Jurkat, Clone E6-1 (cell line): Measurements from ENCODE around the gene TMEM176B.
"Not testable (repeated sequence)": the region's sequence is repeated elsewhere in the genome, so short reads cannot be mapped to it uniquely, and the experiment has no call there.

ENCODE experiments used
- DNase-seq: peaks from one replicate; pipeline ENCODE4 v3.0.0-alpha.2; 2011; ENCODE audit warnings: low read depth, low spot score
- H3K4me3 ChIP-seq: 2 replicates; pipeline ENCODE4 v1.5.1; 2011; ENCODE audit warnings: mild to moderate bottlenecking, low read length, control low read depth, moderate library complexity

Gene TMEM176B

DNA sequence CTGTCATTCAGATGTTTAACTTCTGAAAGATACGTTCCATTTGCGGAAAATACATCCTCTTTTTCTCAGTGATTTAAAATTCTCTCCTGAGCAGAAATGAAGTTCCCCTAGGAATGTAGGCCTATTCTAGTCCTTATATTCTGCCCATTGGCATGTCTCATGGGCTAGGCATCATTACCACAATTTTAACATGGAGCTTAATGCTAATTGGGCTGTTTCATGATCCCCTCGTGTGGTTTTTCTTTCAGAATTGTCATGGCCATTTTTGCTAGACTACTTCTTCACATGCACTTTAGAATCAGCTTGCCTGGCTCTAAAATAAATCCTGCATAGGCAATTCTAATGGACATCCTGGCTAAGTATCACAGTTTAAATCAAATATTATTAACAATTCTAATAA, 1.0 kb downstream of the TMEM176B start:
- no peak overlapping the region for H3K4me3 ChIP-seq

DNA sequence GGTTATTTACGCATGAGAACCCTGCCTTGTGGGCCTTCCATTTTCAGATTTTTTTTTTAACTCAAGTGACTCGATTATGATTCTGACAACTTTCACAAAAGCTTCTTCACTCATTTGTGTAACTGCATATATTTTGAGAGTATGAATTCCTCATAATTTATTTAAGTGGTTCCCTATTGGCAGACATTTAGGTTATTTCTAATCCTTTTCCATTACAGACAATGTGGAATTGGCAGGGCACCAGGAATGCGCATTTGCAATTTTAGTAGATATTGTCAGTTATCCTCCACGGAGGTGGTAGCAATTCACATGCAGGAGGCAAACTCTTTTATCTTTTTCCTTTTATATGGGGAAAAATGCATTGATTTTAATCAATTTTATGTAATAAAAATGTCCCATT, 2.5 kb downstream of the TMEM176B start:
- DNase-seq, result no peak
- H3K4me3 ChIP-seq, result no peak overlapping the region

More for the DNA sequence above, 1.0 kb downstream of the TMEM176B start:
- no peak for DNase-seq

DNA sequence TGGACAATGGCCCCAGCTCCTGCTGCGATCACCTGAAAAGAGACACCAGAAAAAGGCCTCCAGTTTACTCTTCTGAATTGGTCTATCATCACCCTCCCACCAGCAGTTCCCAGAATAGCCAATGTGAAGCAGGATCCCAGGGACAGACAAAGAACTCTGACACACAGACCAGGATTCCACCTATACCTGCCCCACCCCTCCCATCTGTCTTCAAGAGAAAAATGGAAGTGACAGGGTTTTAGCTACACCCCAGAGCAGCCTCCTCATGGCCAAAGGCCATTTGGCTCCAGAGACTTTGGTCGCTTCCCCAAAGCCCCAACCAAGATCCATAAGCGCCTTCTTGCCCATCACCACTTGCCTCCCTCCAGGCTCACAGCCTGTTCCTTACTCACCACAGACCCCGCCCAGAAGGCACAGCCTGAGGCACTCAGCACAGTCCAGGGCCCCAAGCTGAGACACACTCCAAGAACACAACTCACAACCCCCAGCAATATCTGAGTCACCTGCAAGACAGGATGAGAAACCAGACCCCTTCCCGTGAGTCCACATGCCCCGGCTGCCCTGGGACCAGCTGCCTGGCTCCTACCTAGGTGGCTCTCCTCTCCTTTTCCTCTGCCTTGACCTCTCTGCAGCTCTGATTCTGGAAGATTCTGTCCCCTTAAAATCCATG, 6.5 kb downstream of the TMEM176B start:
- no peak overlapping the region for H3K4me3 ChIP-seq
- no peak for DNase-seq

DNA sequence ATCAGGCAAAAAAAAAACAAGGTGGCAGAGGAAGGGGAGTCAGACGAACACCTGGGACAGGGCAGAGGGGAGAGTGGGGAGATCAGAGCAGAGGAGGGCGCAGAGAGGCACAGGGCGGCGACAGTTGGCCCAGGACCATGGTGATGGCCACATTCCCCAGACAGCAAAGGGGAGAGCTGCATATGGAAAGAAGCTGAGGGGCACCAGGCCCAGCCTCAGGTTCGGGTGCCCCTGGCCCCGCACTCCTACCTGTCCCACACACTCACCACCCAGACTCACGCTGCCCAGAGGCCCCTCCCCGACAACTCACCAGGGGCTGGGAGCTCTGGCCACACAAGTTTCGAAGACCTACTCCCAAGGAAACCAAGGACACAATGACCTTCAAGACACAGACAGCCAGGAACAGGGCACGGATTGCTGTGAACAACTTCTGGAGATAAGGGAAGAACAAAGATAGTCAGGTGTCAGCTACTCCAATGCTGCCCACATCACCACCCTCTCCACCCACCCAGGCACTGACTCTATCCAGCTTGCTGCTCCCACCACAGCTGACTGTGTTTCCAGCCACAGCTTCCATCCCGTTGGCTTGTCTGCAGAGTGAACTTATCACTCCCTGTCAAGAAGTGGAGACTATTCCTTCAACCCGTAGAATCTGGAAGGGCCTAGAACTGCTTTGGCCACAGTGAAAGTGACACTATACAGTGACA, 8.3 kb downstream of the TMEM176B start:
- DNase-seq, result no peak
- H3K4me3 ChIP-seq, result no peak overlapping the region

DNA sequence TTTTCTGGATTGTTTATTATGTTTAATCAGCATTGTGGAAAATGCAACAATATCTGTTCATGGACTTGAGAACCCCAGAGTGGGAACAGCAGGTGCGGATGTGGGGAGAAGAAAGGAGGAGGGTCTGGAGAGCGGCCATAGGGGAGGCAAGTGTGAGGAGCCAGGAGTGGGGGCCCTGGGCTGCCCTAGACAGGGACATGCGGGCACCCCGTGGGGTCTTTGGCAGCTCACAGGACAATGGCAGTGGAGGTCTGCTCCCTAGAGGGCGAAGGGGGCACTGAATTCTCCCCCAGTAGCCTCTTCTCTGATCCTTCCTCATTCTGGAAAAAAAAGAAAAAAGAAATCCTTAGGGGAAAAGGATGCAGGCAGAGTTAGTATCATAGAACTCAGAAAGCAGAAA, 8.9 kb downstream of the TMEM176B start:
- no peak for DNase-seq
- H3K4me3 ChIP-seq, result no peak overlapping the region

DNA sequence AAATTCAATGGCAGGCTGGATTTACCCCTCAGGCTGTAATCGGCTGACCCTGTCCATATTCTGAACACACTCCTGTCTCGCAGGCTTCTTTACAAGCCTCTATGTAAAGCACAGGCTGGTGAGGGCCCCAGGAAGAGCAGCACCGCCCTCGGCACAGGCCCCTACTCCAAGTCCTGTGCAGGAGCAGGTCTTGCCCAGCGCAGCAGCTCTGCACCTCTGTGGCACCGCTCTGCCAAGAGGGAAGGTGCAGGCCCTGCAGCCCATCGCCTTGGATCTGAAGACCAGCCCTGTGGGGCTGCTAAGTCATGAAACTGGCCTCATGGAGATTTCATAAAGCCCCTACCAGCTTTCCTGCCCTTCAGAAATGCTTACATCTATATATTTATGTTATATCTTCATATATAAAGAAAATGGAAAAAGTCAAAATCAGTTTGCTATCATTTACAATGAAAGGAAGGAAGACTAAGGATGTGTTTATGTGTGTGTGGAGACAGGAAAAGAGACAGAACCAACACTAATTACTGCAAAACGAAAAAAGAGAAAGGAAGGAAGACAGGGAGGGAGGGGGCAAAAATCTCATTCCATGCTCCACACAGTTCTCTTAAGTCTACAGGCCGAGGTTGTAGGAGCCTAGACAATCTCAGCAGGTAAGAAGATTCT, 9.6 kb downstream of the TMEM176B start:
- H3K4me3 ChIP-seq, result no peak overlapping the region
- no peak for DNase-seq

DNA sequence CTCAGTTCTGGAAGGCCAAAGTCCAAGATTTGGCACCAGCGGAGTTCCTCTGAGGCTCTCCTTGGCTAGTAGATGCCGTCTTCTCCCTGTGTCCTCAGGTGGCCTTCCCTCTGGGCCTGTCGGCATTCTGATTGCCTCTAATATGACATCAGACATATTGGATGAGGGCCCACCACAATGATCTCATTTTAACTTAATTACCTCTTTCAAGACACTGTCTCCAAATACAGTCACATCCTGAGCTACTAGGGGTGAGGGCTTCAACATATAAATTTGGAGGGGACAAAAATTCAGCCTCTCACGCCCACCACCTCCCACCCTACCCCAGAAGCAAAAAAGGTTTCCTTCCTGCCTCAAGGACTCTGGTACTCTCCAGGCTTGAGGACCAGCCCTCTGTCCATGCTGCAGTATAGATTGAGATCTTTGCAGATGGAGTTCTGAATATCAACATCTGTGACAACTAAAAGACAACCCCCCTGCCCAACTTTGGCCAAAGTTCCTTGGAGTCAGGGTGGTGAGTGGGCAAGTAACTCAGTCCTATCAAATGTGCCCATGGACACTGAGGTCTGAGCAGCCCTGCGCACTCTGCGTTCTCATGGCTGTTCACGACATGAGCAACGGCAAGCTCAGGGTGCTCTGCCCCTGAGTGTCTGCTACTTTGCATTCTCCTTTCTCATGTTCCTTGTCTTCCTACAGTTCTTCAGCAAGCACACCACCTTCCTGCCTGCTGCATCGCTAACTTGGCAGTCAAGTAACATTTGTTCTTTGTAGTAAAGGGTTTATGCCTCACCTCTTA, 11.5 kb downstream of the TMEM176B start:
- H3K4me3 ChIP-seq, result no peak overlapping the region
- DNase-seq, result no peak

DNA sequence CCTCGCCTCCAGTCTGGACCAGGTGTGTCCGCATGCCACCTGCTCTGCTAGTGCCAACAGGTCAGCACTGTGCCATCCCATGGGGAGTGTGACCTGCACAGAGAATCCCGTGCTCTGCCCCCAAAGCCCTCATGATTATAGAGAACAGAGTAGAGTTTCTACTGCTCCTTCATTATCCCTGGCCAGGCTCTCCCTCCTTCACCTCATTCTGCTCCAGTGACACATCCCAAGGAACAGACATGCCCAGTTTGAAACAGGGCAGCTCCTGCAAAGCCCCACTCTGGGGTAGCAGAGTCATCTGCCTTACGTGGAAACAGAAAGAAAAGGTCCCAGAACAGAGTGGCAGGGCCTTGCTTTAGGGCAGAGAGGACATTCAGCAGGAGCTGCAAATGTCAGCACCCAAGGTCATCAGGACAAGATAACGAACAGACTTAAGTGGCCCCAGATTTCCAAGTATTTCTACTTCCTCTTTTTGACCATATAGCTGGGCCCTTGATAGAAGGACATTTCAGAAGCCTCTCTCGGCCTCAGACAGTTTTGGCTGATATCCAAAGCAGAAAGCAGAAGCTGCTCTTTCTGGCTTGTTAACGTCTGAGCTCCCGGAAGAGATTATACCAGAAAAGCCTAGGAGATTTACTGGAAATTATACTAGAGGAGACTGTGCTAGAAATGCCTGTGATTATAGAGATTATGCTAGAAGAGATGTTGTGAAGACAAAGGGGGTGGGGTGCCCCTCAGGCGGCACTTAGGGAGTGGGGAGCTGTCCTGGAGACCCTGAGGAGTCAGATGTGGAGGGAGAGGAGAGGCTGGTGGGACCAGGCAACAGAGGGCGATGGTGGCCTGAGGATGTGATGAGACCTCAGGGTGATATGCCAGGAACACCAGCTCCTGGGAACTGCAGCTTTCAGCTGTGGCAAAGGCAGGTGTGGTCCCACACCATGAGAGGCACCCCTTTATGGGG, 12.6 kb downstream of the TMEM176B start:
- no peak overlapping the region for H3K4me3 ChIP-seq
- DNase-seq, result no peak

DNA sequence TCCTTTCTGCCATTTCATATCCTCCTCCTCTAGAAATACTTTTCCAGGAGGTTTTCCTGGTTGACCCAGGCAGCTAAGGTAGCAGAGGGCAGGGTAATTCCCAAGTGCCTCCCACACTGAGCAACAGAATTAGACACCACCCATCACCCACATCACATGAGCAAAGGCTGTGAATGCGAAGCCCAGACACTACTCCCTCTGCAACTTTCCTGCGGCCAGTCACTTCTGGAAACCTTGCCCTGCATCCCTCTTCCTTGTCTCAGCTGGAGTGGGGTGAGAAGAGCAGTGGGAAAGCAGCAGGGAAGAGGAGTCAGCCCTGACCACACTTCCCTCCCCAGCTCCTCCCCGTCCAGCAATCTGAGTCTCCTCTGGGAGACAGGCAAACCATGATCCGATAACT, 15.2 kb downstream of the TMEM176B start:
- H3K4me3 ChIP-seq, result no peak overlapping the region
- no peak for DNase-seq

DNA sequence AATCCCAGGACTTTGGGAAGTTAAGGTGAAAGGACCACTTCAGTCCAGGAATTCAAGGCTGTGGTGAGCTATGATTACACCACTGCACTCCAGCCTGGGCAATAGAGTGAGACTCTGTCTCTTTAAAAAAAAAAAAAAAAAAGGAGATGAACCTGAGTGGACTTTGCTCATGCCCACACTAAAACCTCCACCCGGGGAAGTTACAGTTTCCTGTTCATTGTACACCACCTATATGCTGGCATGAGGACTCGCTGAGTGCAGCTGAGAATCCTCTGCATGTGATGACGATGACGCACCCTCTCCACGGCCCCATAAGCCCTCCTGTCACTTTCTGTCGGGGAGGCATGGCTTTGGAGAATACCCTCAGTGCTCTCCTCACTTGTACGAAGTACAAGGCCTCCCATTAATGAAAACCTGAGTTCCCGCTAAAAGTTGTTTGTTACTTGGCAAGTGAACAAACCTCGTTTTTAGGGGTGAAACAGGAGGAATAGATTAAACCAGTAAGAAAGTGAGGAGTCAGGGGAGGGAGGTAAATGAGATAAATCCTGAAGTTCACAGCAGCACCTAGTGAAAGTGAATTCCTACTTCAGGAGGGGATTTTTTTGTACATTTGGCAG, 15.9 kb downstream of the TMEM176B start:
- no peak overlapping the region for H3K4me3 ChIP-seq
- DNase-seq, result no peak

DNA sequence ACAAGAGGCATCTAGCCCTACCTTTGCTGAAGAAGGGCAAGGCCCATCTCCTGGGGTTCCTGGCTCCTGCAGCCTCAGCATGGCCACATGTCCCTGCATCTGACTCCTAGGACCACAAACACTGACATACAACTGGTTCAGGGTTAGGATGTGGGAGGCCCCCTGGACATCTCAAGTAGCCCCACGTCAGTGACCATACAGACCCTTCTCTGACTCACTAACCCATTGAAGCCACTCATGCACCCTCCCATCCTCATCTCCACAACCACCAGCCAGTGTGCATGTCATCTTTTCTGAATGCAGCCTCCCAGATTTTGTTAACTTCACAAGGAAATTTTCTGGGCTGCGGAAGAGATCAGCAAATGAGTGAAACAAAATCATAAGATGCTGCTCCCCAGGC, 18.2 kb downstream of the TMEM176B start:
- no peak for DNase-seq

DNA sequence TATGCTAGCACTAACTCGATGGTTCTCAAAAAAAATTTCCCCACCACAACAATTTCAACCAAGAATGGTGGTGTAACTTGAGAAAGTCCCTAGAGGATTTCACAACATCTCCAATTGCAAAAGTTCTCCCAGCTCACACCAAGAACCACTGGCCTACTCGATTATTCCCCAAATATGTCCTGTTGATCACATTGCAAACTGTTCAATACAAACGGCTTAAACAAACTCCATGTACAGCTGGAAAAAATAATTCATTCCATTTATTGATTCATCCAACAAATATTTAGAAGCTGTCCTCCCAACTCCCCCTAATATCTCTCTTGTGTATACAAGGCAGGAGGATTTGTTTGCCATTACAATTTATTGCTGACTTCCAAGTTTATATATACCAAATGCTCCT, 19.1 kb downstream of the TMEM176B start:
- no peak for DNase-seq

More for the DNA sequence above, 18.2 kb downstream of the TMEM176B start:
- H3K4me3 ChIP-seq, result no peak overlapping the region

DNA sequence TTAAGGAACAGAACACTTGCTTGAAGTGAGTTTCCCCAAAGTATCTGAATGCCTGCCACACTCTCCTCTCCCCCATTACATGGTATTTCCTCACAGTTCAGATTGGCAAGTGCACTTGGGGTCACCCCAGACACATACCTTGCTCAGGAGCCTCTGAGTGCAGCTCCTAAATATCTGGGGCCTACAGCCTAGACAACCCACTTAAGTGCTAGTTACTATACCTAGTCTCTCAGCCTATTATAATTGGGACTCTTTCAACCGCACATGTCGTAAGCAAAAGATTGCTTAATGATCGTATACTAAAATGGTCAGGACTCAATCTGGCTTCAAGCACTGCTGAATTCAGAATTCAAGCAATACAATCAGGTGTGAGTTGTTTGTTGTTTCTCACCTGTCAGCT, 19.9 kb downstream of the TMEM176B start:
- no peak for DNase-seq
- no peak overlapping the region for H3K4me3 ChIP-seq

More for the DNA sequence above, 19.1 kb downstream of the TMEM176B start:
- H3K4me3 ChIP-seq, result no peak overlapping the region

DNA sequence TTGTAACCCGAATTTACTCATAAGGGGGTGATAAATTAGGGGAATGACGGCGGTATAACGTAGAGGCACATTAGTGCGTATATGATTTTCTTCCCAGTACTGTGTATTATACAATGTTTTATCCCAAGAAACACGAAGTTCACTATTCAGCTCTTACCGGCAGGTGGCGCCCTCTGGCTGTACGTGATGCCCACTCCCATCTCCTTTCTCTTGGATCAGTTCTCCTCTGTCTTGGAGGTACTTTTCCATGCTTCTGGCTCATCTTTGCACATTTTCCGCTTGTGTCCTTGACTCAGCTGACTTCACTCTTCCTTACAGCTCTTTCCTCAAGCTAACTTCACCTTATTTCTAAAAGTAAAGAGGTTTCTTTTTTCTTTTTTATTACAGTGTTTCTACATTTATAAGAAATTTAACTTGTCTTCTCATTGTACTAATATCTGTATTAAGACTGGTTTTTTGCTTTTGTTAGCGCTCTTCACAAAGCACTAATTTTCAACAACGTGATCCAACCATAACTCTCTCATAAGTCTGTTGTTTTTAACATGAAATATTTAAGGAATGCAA, 21.3 kb downstream of the TMEM176B start:
- DNase-seq, result peak; percentile 58
- no peak overlapping the region for H3K4me3 ChIP-seq

DNA sequence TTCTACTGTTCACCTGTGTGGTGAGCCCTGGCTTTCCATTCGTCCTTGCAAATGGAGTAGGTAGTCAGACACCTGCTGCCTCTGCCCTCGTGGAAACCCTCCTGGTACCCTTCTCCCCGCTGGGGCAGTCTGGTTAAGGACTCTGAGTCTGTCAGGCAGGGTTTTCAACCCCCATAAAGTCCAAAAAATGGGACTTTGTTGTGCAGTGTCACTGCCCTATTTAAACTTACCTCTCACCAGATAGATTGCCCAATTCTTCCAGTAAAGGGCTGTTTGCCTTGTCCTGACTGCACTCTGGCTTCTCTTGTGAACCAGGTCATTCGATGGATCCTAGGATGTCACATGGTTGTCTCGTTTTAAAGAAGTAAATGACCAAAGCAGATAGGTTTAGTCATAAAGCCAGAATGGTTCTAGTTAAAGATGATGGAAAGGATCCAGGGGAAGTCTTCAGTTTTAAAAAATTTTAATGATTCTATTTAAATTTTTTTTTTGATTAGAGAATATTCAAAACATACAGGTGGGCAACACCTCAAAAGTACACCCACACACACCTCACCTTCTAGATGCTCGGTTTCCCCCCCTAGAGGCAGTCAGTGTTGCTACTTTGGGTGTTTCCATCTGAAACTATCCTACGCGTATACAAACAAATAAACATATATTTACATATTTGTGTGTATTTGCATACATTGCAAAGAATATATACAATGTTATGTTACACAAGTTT, 22.0 kb downstream of the TMEM176B start:
- H3K4me3 ChIP-seq, result no peak overlapping the region
- DNase-seq, result peak; percentile 12

DNA sequence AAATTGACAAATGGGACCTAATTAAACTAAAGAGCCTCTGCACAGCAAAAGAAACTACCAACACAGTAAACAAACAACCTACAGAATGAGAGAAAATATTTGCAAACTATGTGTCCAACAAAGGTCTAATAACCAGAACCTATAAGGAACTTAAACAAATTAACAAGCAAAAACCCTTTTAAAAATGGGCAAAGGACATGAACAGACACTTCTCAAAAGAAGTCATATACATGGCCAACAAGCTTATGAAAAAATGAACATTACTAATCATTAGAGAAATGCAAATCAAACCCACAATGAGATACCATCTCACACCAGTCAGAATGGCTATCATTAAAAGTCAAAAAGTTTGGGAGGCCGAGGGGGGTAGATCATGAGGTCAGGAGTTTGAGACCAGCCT, 26.0 kb downstream of the TMEM176B start:
- not testable (repeated sequence) for H3K4me3 ChIP-seq, DNase-seq

DNA sequence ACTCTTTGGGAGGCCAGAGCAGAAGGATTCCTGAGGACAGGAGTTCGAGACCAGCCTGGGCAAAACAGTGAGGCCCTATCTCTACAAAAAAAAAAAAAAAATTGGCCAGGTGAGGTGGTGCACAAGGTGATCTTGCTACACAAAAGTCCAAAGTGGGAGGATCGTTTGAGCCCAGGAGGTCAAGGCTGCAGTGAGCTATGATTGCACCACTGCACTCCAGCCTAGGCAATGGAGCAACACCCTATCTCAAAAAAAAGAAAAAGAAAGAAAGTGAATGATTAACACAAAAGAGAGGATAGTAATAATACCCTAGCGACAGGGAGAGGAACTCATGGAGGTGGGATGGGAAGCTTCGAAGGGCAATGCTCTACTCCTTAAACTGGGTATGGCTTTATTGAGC, 30.4 kb downstream of the TMEM176B start:
- no peak overlapping the region for H3K4me3 ChIP-seq
- DNase-seq, result no peak
